A549 (cell line): ENCODE measurements around the gene GRM4.

Source experiments
- BHLHE40 ChIP-seq: IDR thresholded peaks from 2 replicates; pipeline ENCODE4 v1.6.1; 2012; ENCODE audit warnings: low read depth, low read length, inconsistent platforms
- CBX8 ChIP-seq: fragments of 200-600 bp; sonication (generic); IDR thresholded peaks from 2 replicates; pipeline ENCODE4 v1.6.1; 2016
- CTCF ChIP-seq: fragments of >200 bp; sonication (Bioruptor Twin); formaldehyde crosslinking; IDR thresholded peaks from 3 replicates; pipeline ENCODE4 v1.5.1; 2016
- HMGXB4 ChIP-seq: fragments of 250-450 bp; sonication (Bioruptor Pico); IDR thresholded peaks from 2 replicates; pipeline ENCODE4 v1.5.0; 2021; ENCODE audit warnings: mild to moderate bottlenecking, moderate library complexity, borderline replicate concordance
- HOXA7 ChIP-seq: fragments of 250-450 bp; sonication (Bioruptor Pico); IDR thresholded peaks from 2 replicates; pipeline ENCODE4 v1.5.0; 2020; ENCODE audit warnings: mild to moderate bottlenecking, moderate library complexity
- JUN ChIP-seq, 2 experiments: fragments of >200 bp; sonication (Bioruptor Twin); formaldehyde crosslinking; IDR thresholded peaks; 2 replicates in 1 of 2; 3 replicates in 1 of 2; pipeline ENCODE4 v1.6.1; 2016 to 2017
- KDM1A ChIP-seq: fragments of 200-600 bp; sonication (generic); IDR thresholded peaks from 2 replicates; pipeline ENCODE4 v1.6.1; 2016; ENCODE audit warnings: low read depth, mild to moderate bottlenecking
- MAZ ChIP-seq: fragments of 150-350 bp; IDR thresholded peaks from 2 replicates; pipeline ENCODE4 v1.6.1; 2014; ENCODE audit warnings: antibody characterized with exemption, low read depth, low read length, borderline replicate concordance
- NR3C1 ChIP-seq: fragments of >200 bp; sonication (Bioruptor Twin); formaldehyde crosslinking; IDR thresholded peaks from 3 replicates; pipeline ENCODE4 v1.6.1; 2017
- POLR2A ChIP-seq: IDR thresholded peaks from 2 replicates; pipeline ENCODE4 v1.6.1; 2012; ENCODE audit warnings: mild to moderate bottlenecking, low read length

GRCh38 chr6:34029489-34030280 is 116.2 kb downstream of the GRM4 start:
- TF ChIP-seq CTCF: no peak
- TF ChIP-seq POLR2A: no peak
- no peak for TF ChIP-seq HOXA7 (CRISPR knock-in tag)
- TF ChIP-seq CBX8: no peak
- no peak for TF ChIP-seq MAZ
- TF ChIP-seq KDM1A: no peak
- TF ChIP-seq HMGXB4 (CRISPR knock-in tag): no peak
- TF ChIP-seq JUN (IDR thresholded peaks at IDR 0.05): no peak
- no peak for TF ChIP-seq BHLHE40
- TF ChIP-seq NR3C1: no peak
